ENCODE results near the gene KCNIP3.
"Not testable (repeated sequence)": the region's sequence is repeated elsewhere in the genome, so short reads cannot be mapped to it uniquely, and the experiment has no call there.

The KCNIP3 gene

GRCh38 chr2:95383635-95384027, 86.5 kb downstream of the KCNIP3 start:
- no peak for DNase-seq (ENCODE audit: low read depth in 2 of 2)

DNA sequence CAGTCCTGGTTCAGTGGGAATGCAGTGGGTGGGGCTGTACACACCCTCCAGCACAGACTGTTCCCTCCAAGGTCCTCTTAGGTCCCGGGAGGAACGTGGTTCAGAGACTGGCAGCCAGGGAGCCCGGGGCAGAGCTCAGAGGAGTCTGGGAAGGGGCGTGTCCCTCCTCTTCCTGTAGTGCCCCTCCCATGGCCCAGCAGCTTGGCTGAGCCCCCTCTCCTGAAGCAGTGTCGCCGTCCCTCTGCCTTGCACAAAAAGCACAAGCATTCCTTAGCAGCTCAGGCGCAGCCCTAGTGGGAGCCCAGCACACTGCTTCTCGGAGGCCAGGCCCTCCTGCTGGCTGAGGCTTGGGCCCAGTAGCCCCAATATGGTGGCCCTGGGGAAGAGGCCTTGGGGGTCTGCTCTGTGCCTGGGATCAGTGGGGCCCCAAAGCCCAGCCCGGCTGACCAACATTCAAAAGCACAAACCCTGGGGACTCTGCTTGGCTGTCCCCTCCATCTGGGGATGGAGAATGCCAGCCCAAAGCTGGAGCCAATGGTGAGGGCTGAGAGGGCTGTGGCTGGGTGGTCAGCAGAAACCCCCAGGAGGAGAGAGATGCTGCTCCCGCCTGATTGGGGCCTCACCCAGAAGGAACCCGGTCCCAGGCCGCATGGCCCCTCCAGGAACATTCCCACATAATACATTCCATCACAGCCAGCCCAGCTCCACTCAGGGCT, 87.9 kb downstream of the KCNIP3 start:
- no peak for DNase-seq (ENCODE audit: low read depth in 2 of 2)

- DNase-seq (ENCODE audit: low read depth in 2 of 2): no peak
These were observed 88.4 kb downstream of the KCNIP3 start for GRCh38 chr2:95385570-95385984.

- no peak for DNase-seq (ENCODE audit: low read depth in 2 of 2)
These were observed 88.9 kb downstream of the KCNIP3 start for GRCh38 chr2:95386031-95386430.

- DNase-seq (ENCODE audit: low read depth in 2 of 2): no peak
These were observed 90.2 kb downstream of the KCNIP3 start for GRCh38 chr2:95387358-95387757.

GRCh38 chr2:95388091-95388692, 91.0 kb downstream of the KCNIP3 start:
- no peak for DNase-seq (ENCODE audit: low read depth in 2 of 2)

GRCh38 chr2:95388856-95389244, 91.7 kb downstream of the KCNIP3 start:
- DNase-seq (ENCODE audit: low read depth in 2 of 2): no peak

DNA sequence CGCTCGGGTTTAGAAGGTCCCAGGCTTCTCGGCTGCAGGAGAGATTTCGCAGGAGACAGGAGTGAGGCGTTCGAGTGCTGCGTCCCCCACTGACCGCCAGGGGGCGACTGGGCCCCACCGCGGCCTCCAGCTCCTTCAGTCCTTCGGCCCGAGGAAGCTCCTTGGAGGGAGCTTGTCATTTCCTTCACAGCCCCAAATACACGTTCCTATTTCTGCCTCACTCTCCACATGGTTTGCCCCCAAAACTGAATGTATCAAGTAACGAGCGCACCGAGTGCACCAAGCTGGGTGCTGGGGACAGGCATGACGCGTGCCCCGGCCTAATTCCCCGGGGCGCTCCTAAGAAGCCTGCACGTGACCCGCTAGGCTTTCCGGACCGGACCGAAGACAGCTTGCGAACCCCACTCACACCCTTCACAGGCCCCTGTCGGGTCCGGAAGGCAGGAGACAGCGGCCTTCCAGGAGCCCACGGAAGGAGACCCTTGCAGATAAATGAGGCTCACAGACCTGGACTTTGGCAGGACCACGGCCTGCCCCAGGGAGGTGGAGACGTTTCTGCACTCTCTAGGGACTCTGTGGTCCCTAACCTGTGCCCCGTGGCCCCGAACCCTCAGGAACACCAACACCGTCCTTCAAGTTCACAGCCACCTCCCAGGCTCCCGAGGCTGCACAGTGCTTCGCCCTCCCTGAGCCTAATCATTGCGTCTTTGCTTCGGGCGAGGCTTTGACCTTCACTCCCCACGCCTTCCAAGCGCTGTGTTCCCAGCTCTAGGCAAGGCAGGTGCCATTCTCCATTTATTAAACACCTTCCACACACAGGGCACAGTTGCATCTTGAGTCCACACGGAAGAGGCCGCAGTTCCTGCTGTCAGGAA, 92.3 kb downstream of the KCNIP3 start:
- peak in 1 of 2 donors; percentile 15 for DNase-seq (ENCODE audit: low read depth in 2 of 2)

- no peak for DNase-seq (ENCODE audit: low read depth in 2 of 2)
These were observed 93.2 kb downstream of the KCNIP3 start for GRCh38 chr2:95390272-95390880.

DNA sequence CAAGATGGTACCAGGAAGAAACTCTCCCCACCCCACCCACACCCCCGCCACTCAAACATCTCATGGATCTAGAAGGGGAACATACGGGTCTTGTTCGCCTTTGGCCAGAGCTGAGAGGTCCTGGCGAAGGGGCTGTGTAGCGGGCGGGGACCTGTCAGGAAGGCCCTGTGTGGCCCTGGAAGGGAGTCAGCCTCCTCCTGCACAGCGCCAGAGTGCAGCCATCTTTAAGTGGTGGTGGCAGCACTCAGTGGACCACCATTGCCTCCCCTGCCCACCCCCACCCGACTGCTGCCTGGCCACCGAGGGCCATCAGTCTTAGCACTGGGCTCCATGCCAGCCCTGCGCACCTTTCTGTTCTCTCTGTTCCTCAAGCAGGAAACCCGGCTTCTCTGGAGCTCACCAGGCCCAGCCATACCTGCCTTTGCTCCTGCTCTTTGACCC, 93.8 kb downstream of the KCNIP3 start:
- DNase-seq (ENCODE audit: low read depth in 2 of 2): no peak

- no peak for DNase-seq (ENCODE audit: low read depth in 2 of 2)
These were observed 94.6 kb downstream of the KCNIP3 start for GRCh38 chr2:95391641-95392310.

DNA sequence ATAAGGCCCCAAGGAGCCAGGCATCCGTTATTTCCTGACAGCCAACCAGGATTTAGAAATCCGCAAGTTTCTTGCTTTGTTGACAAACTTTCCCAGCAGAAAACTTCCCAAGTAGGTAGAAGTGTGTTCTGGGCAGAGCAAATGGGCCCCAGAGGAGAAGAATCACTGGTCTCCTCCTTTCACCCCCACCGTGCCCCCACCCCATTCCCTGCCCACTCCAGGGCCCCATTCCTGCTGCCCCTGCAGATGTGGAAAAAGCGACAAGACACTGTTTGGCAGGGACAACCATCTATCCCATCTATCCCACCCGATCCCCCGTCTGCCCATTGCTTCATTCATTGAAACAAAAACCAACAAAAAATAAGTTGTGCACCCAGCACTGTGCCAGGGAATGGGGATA, 95.2 kb downstream of the KCNIP3 start:
- no peak for DNase-seq (ENCODE audit: low read depth in 2 of 2)

GRCh38 chr2:95392730-95393455, 95.7 kb downstream of the KCNIP3 start:
- no peak for DNase-seq (ENCODE audit: low read depth in 2 of 2)

DNA sequence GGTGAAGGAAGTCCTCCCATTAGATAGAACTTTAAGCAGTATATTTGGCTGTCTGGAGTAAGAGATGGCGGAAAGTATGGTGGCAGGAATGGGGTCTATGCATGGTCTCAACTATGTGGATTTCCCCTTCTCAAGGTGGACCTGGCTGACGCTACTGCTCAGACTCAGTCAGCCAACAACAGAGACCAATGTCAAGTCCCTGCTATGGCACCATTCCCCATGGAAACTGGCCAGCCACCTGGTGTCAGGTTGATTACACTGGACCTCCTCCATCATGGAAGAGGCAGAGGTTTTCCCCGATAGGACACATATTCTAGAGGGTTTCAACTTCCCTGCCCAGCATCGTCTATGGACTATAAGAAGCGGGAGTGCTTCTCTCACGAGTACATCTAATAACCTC, 96.8 kb downstream of the KCNIP3 start:
- DNase-seq (ENCODE audit: low read depth in 2 of 2): no peak

DNA sequence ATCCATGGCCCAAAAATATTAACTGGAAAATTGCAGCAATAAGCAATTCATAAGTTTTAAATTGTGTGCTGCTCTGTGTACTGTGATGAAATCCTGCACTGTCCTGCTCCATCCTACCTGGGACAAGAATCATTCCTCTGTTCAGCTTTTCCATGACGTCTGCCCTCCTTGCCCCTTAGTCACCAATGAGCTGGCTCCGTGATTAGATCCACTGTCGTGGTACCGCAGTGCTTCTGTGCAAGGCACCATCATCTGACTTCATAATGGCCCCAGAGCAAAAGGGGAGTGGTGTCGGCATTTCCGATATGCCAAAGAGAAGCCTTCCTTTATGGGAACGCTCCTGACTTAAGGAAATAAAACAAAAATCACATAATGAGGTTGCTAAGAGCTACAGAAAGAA, 101.9 kb downstream of the KCNIP3 start:
- DNase-seq (ENCODE audit: low read depth in 2 of 2): no peak

- no peak for DNase-seq (ENCODE audit: low read depth in 2 of 2)
These were observed 104.3 kb downstream of the KCNIP3 start for GRCh38 chr2:95401480-95401879.

DNA sequence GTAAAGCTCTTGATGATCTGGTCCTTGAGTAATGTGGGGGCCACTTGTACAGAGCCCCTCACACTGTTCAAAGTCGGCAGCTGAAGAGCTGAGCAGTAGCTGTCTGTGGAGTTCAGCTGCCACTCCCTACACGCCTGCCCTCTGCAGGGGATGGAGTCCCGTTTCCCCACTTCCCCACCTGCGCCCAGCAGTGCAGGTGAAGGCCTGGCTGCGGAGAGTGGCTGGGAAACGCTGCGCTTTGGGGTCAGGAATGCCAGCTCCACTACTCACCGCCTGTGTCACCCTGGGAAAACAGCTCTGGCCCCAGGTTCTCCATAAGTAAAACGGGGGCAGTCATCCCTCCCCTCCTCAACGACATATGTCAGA, 104.8 kb downstream of the KCNIP3 start:
- not testable (repeated sequence) for DNase-seq (ENCODE audit: low read depth in 2 of 2)

- peak; percentile 84 to 90 for DNase-seq (ENCODE audit: low read depth in 2 of 2)
These were observed 105.4 kb downstream of the KCNIP3 start, which contains the start of gene FAHD2A for GRCh38 chr2:95402370-95403203. Gene FAHD2A (plus strand): TSS chr2:95402708. CDS start chr2:95405559, 2,851 bp downstream.

DNA sequence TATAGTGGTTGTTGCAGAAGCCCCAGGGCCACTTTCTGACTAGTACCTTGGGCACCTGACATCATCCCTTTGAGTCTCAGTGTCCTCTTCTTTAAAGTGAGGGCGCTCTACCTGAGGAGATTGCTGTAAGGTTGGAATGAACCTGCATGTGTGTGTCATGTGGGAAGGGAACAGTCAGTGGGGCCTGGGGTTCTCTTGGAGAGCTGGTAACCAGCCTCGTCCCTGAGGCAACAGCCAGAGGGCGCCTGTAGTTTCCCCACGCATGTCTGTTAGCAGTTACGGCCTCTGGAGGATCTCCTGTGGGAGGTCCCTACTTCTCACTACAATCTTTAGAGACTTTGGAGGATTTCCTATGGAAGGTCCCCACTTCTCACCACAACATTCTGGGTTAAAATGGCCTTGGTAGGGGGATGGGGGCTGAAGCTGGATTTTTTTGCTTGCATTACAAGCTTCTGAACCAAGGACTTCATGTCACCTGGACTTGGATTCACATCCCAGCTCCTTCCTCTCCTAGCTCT, 106.1 kb downstream of the KCNIP3 start:
- DNase-seq (ENCODE audit: low read depth in 2 of 2): not testable (repeated sequence)

DNA sequence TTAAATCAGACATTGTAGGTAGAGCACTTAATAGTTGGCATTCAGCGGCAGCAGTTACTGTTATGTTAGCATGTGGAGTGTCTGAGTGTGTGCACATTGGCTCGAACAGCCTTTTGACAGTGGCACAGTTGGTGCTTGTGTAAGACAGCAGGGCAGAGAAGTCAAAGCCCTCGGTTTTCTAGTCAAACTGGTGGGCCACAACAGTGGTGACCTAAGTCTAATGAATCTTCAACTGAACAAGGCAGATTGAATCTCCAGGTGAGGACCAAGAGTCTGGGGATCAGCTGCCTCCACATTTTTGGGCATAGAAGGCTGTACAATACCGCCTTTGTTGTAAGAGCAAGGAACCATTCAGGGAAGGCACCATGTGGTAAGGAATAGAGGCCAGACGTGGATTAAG, 106.7 kb downstream of the KCNIP3 start:
- not testable (repeated sequence) for DNase-seq (ENCODE audit: low read depth in 2 of 2)
